OCI-LY7 (cell line): ENCODE data around the gene GOSR1. TPM values are rescaled to one million over a fixed set of nuclear protein-coding genes. Genes with fewer than 3 reads are reported as not detected.
"Not testable (repeated sequence)": the region's sequence is repeated elsewhere in the genome, so short reads cannot be mapped to it uniquely, and the experiment has no call there.

Experiments
- BruUV-seq: library from RNA; stranded (reverse); fragments of 400-500 nt; replicated peaks from 2 replicates; lab custom pipeline; 2021; lab: Mats Ljungman, UMichigan
- CTCF ChIA-PET: fragments of 300-600 bp; sonication (Branson Sonifier 250); formaldehyde crosslinking; loops from one replicate; lab custom pipeline; 2022; ENCODE audit warnings: antibody characterized with exemption; ENCODE audit not compliant: unreplicated experiment; lab: Charles Lee
- POLR2A ChIA-PET: fragments of 300-600 bp; sonication (Branson Sonifier 250); formaldehyde crosslinking; loops from one replicate; lab custom pipeline; 2022; ENCODE audit warnings: antibody characterized with exemption; lab: Charles Lee
- DNase-seq: peaks from one replicate; pipeline ENCODE4 v3.0.0-alpha.2; 2015; ENCODE audit warnings: low spot score
- H2AFZ ChIP-seq: fragments of 200-600 bp; sonication (generic), shearing (Covaris generic); 2 replicates; pipeline ENCODE4 v1.6.1; 2014; ENCODE audit warnings: mild to moderate bottlenecking, antibody characterized with exemption, low read length, moderate library complexity
- H3K27ac ChIP-seq: fragments of 200-600 bp; sonication (generic); 2 replicates; pipeline ENCODE4 v1.5.1; 2014; ENCODE audit warnings: mixed run types, low read depth, mild to moderate bottlenecking, moderate library complexity, low read length, inconsistent platforms; ENCODE audit not compliant: poor library complexity, severe bottlenecking
- H3K36me3 ChIP-seq: fragments of 200-600 bp; sonication (generic); 2 replicates; pipeline ENCODE4 v1.6.1; 2014; ENCODE audit warnings: mild to moderate bottlenecking, antibody characterized with exemption, low read length, moderate library complexity, mixed read lengths; ENCODE audit not compliant: insufficient read depth
- H3K4me1 ChIP-seq: fragments of 200-600 bp; sonication (generic); 2 replicates; pipeline ENCODE4 v1.5.1; 2014; ENCODE audit warnings: mild to moderate bottlenecking, low read length; ENCODE audit not compliant: insufficient read depth, poor library complexity, severe bottlenecking
- H3K4me2 ChIP-seq: fragments of 200-600 bp; sonication (generic); 2 replicates; pipeline ENCODE4 v1.6.1; 2014; ENCODE audit warnings: mild to moderate bottlenecking, low read length
- H3K4me3 ChIP-seq: fragments of 200-600 bp; sonication (generic); 2 replicates; pipeline ENCODE4 v1.5.1; 2014; ENCODE audit warnings: mild to moderate bottlenecking, low read depth, low read length; ENCODE audit not compliant: poor library complexity, severe bottlenecking
- H3K79me2 ChIP-seq: fragments of 200-600 bp; sonication (generic); 2 replicates; pipeline ENCODE4 v1.6.1; 2016; ENCODE audit warnings: low read depth, mild to moderate bottlenecking, low read length, moderate library complexity, mixed read lengths; ENCODE audit not compliant: insufficient read depth
- H3K9me2 ChIP-seq: fragments of 200-600 bp; sonication (generic); 2 replicates; pipeline ENCODE4 v1.6.1; 2016; ENCODE audit warnings: mild to moderate bottlenecking, low read length, mixed read lengths; ENCODE audit not compliant: insufficient read depth
- H3K9me3 ChIP-seq: fragments of 200-600 bp; sonication (generic); 2 replicates; pipeline ENCODE4 v1.6.1; 2014; ENCODE audit warnings: mild to moderate bottlenecking, mixed run types, low read length, mixed read lengths
- H4K20me1 ChIP-seq: fragments of 200-600 bp; sonication (generic); 2 replicates; pipeline ENCODE4 v1.6.1; 2014; ENCODE audit warnings: mild to moderate bottlenecking, antibody characterized with exemption, low read length, moderate library complexity, mixed read lengths; ENCODE audit not compliant: insufficient read depth
- EZH2phosphoT487 ChIP-seq: fragments of 200-600 bp; sonication (generic); IDR thresholded peaks from 2 replicates; pipeline ENCODE4 v1.6.1; 2018; ENCODE audit warnings: low read depth, borderline replicate concordance, mild to moderate bottlenecking, mixed run types, antibody characterized with exemption, low read length, moderate library complexity, mixed read lengths
- intact Hi-C: fragments of 100-400 bp; cut with micrococcal nuclease; formaldehyde crosslinking; loops from one replicate; pipeline ENCODE4 v1.10.0; 2022; ENCODE audit not compliant: unreplicated experiment
- total RNA-seq, 2 experiments: library from RNA; depleted of rRNA in 1 of 2; stranded (reverse); fragments of >200 nt in 1 of 2; shearing (Covaris generic) in 1 of 2; gene quantifications; 2 replicates each; pipeline ENCODE4 v1.2.3, GENCODE V29; 2014 to 2022
- TF ChIP-seq, protein P1 (sequence below): fragments of 200-600 bp; sonication (generic); conservative IDR thresholded peaks from 2 replicates; pipeline ENCODE4 v1.5.1; 2014; ENCODE audit warnings: mild to moderate bottlenecking, antibody characterized with exemption, low read length, moderate library complexity, mixed read lengths

GOSR1 gene
- total RNA-seq, 2 experiments from 2014 or later = 15.9 to 49.8 TPM

DNA sequence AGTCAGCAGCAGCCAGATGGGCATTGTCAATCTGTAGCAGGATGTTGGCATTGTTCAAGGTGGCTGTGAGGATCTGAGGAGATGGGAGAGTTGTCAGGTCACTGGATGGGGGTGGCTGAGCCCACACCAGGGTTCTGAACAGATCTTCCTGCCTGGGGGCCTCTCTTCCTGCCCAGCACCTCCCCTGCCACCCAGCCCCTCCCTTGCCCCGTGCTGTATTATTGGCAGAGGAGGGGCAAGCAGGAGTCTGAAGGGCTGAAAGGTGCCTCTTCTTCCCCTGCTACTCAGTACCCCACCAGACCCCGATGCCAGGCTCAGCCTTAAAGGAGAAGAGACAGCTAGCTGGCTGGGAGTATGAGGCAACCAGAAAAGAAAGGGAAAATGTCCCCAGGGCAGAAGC, 93.0 kb downstream of the GOSR1 start:
- no TSS peak for BruUV-seq
- POLR2A ChIA-PET = no interaction called here

DNA sequence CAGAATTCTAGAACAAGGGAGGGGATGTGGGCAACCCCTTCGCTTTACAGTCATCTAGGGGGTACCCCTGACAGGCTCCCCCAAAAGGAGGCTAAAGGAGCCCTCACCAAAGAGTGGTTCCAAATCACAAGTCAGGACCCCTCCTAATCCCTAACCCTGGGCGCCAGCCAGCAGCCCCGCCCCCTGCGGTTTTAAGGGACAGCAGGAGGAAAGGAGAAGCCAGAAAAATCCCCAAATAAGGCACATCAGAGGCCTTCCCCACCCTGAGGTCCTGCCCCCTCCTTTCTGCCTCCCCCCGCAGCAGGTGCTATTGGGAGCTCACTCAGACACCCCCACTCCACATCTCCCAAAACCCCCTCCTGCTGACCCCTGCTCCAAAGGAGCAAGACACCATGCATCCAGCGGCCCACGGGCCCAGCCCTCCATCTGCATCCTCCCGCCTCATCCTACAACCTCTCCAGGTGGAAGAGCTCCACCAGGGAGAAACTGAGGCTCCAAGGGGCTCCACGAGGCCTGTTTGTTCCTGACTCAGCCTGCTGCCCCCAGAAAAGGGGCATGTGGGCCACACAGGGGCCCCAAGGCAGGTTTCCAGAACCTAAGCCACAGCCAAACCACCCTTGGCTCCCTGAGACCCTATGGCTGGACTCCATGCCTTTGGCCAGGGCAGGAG, 93.5 kb downstream of the GOSR1 start:
- no peaks in the 10 kb centered on the region for H3K9me3 ChIP-seq
- TF ChIP-seq, protein P1, sequence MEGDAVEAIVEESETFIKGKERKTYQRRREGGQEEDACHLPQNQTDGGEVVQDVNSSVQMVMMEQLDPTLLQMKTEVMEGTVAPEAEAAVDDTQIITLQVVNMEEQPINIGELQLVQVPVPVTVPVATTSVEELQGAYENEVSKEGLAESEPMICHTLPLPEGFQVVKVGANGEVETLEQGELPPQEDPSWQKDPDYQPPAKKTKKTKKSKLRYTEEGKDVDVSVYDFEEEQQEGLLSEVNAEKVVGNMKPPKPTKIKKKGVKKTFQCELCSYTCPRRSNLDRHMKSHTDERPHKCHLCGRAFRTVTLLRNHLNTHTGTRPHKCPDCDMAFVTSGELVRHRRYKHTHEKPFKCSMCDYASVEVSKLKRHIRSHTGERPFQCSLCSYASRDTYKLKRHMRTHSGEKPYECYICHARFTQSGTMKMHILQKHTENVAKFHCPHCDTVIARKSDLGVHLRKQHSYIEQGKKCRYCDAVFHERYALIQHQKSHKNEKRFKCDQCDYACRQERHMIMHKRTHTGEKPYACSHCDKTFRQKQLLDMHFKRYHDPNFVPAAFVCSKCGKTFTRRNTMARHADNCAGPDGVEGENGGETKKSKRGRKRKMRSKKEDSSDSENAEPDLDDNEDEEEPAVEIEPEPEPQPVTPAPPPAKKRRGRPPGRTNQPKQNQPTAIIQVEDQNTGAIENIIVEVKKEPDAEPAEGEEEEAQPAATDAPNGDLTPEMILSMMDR = no peak
- TF ChIP-seq EZH2phosphoT487 = no peak
- H3K9me2 ChIP-seq = no peaks in the 10 kb centered on the region
- no peak overlapping the region for H3K4me2 ChIP-seq
- H3K36me3 ChIP-seq = no peaks in the 10 kb centered on the region
- no TSS peak for BruUV-seq
- H3K4me3 ChIP-seq = no peak overlapping the region
- H3K79me2 ChIP-seq = no peaks in the 10 kb centered on the region
- no peak overlapping the region for H3K27ac ChIP-seq
- POLR2A ChIA-PET = no interaction called here
- CTCF ChIA-PET = no interaction called here
- H2AFZ ChIP-seq = no peak overlapping the region
- no peaks in the 10 kb centered on the region for H4K20me1 ChIP-seq
- H3K4me1 ChIP-seq = no peaks in the 10 kb centered on the region
- intact Hi-C loops = no loop called here
- DNase-seq = no peak

More for the DNA sequence above, 93.0 kb downstream of the GOSR1 start:
- H4K20me1 ChIP-seq = no peaks in the 10 kb centered on the region
- intact Hi-C loops = no loop called here
- no peaks in the 10 kb centered on the region for H3K79me2 ChIP-seq
- no peak for DNase-seq
- no peak overlapping the region for H2AFZ ChIP-seq
- H3K27ac ChIP-seq = no peak overlapping the region
- no peak overlapping the region for H3K4me2 ChIP-seq
- TF ChIP-seq EZH2phosphoT487 = no peak
- TF ChIP-seq, protein P1 = no peak
- H3K9me2 ChIP-seq = no peaks in the 10 kb centered on the region
- H3K9me3 ChIP-seq = no peaks in the 10 kb centered on the region
- CTCF ChIA-PET = no interaction called here
- no peak overlapping the region for H3K4me3 ChIP-seq
- no peaks in the 10 kb centered on the region for H3K36me3 ChIP-seq
- no peaks in the 10 kb centered on the region for H3K4me1 ChIP-seq

DNA sequence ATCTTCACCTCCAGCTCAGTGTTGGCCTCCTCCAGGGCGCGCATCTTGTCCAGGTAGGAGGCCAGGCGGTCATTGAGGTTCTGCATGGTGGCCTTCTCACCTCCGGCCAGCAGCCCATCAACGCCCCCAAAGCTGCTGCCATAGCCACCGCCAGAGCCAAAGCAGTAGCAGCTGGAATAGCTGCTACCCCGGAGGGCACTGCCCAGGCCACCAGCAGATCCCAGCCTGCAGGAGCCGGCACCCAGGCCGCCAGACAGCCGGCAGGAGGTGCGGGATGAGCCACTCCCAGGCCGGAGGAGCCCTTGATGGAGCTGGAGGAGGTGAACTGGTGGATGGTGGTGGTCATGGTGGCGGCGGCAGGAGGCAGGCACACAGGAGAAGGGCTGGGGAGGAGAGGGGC, 94.2 kb downstream of the GOSR1 start:
- DNase-seq, intact Hi-C loops, BruUV-seq: not testable (repeated sequence)

More for the DNA sequence above, 94.2 kb downstream of the GOSR1 start:
- H3K27ac ChIP-seq, POLR2A ChIA-PET, CTCF ChIA-PET, H3K36me3 ChIP-seq, H3K4me3 ChIP-seq, H2AFZ ChIP-seq, H4K20me1 ChIP-seq, H3K79me2 ChIP-seq, H3K9me3 ChIP-seq, H3K4me2 ChIP-seq, H3K9me2 ChIP-seq, H3K4me1 ChIP-seq: not testable (repeated sequence)
